Thyroid gland (tissue), 4 donors: ENCODE results near the gene KLF13.

ENCODE experiments used
- CTCF ChIP-seq, 6 experiments: fragments of 200-600 bp in 3 of 6; fragments of 450-650 bp in 3 of 6; sonication (generic) in 3 of 6; IDR thresholded peaks; one replicate each; pipeline ENCODE4 v1.5.1; 2016 to 2019; ENCODE audit warnings: antibody characterized with exemption in 6 of 6, mild to moderate bottlenecking in 2 of 6, inconsistent platforms in 1 of 6, moderate library complexity in 1 of 6
- POLR2A ChIP-seq, 2 donors: fragments of 450-650 bp; IDR thresholded peaks; one replicate each; pipeline ENCODE4 v1.6.1; 2017; ENCODE audit warnings: antibody characterized with exemption in 2 of 2, mild to moderate bottlenecking in 2 of 2, moderate library complexity in 1 of 2

DNA sequence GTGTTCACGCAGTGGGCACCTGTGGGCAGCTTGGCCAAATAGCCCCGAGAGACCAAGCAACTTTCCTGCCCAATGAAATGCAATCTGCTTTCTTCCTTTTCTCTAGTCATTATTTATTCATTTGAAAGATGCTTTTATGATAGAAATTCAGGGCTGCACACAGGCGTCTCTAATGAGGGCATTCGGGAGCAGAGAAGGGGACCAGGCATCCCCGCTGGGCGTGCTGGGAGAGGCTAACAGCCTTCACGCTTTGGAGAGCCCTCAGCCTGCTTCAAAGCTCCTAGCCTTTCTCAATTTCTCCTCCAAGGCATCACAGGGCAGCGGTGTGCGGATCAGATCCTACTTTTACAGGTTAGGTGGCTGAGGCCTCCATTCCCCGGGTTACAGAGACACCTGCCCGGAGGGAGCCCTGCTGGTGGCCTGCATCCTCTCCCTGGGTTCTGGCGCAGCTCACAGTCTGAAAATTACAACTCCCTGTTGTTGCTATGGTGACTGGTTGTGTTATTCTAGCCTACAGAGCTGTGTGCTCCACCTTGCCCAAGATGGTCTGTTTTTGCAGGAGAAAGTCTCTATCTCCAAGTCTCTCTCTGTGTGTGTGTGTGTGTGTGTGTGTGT, 21.8 kb upstream of the KLF13 start:
- TF ChIP-seq CTCF (IDR thresholded peaks at IDR 0.05) (peak in 1 of 6 experiments; percentile 29), POLR2A (IDR thresholded peaks at IDR 0.05) (no peak)
